Mononuclear cell (primary cell): ENCODE data around the gene NTS. TPM values are rescaled to one million over a fixed set of nuclear protein-coding genes. Genes with fewer than 3 reads are reported as not detected.

ENCODE experiments used
- H3K27me3 ChIP-seq: 2 replicates; pipeline ENCODE4 v1.6.0; 2011; ENCODE audit warnings: low read length, control low read depth; ENCODE audit not compliant: insufficient read depth
- H3K4me1 ChIP-seq: 2 replicates; pipeline ENCODE4 v1.5.1; 2011; ENCODE audit warnings: mild to moderate bottlenecking, low read length, control low read depth; ENCODE audit not compliant: insufficient read depth
- H3K4me3 ChIP-seq: 2 replicates; pipeline ENCODE4 v1.5.1; 2011; ENCODE audit warnings: mild to moderate bottlenecking, low read length, moderate library complexity
- H3K9me3 ChIP-seq: 2 replicates; pipeline ENCODE4 v1.5.1; 2011; ENCODE audit warnings: low read depth, mild to moderate bottlenecking, control low read depth, low read length
- total RNA-seq: library from RNA; depleted of rRNA; stranded (reverse); fragments of >200 nt; gene quantifications from one replicate; pipeline ENCODE4 v1.2.3, GENCODE V29; 2012

Gene NTS
- total RNA-seq, result not detected

DNA sequence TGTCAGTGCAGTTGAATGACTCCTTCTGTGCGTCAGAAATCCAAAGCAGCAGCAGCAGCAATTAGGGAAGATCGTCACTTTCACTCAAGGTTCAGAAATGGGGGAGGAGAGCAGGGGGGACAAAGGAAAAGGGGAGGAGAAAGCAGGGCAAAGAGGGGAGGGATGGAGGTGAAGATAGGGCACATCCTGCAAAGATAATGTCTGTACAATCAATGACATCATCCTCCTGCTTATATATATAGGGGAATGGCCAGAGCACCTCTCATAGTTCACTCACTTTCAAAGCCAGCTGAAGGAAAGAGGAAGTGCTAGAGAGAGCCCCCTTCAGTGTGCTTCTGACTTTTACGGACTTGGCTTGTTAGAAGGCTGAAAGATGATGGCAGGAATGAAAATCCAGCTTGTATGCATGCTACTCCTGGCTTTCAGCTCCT lies at the start of gene NTS:
NTS (plus strand) TSS at position 265 of the 431 bp plus-strand sequence; CDS start at position 374, 109 bp downstream.
- H3K4me1 ChIP-seq, result no peaks in the 10 kb centered on the region
- H3K9me3 ChIP-seq, result no peaks in the 10 kb centered on the region
- no peak within 1 kb of the TSS for H3K4me3 ChIP-seq
- no peaks in the 10 kb centered on the region for H3K27me3 ChIP-seq

DNA sequence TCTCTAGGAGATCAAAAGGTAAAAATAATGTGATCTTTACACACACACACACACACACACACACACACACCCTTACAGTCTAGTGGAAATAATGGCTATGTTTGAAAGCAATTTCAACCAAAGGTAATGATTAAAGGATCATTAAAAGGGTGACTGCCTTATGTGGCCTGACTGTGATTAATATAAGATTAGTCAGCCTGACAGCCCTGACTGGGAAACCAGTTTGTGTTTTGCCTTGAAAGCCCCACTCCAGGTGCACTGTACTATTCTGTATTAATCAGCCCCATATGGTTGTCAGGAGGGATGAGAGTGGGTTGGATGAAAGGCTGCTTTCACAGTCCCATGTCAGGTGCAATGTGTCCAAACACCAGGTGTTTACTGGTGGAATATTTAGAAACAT lies 48.3 kb upstream of the NTS start:
- Histone ChIP-seq H3K27me3 (no peaks in the 10 kb centered on the region), H3K4me1 (no peaks in the 10 kb centered on the region), H3K9me3 (no peaks in the 10 kb centered on the region), H3K4me3 (no peak overlapping the region)

DNA sequence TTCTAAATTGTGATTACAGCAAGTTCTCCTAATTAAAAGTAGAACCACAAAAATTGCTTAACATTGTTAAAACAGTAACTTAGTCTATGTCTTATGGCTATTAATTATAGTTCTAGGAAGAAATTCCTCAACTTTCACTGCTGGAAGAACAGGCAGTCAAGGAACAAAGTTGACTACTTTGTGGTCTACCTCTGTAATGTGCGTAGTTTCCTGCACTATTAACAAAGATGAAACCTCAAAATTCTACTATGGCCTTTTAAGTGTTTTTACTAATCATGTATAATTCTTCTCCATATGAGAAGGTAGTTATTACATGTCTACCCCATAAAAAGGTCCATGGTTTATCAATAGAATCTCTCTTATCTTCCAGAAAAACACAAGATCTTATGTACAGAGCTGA lies 45.5 kb upstream of the NTS start:
- Histone ChIP-seq H3K4me1 (no peaks in the 10 kb centered on the region), H3K27me3 (no peaks in the 10 kb centered on the region), H3K9me3 (no peaks in the 10 kb centered on the region), H3K4me3 (no peak overlapping the region)

DNA sequence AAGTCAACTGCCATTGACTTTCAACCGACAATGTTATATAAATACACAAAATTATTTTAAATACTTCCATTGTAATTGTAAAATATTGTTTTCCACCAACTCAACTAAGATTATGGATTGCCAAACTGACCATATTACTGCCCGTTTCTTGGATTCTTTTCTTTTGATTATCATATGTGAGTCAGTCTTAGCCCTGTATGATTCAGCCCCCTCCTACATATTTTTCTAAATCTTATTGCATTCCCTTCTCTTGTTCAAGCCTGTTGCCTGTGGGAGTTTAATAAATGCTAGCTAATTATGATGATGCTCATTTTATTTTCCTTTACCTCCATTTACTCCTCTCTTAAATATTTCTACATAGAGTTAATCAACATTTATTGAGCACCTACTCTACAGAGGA lies 44.7 kb upstream of the NTS start:
- Histone ChIP-seq H3K27me3 (no peaks in the 10 kb centered on the region), H3K4me3 (no peak overlapping the region), H3K9me3 (no peaks in the 10 kb centered on the region), H3K4me1 (no peaks in the 10 kb centered on the region)

DNA sequence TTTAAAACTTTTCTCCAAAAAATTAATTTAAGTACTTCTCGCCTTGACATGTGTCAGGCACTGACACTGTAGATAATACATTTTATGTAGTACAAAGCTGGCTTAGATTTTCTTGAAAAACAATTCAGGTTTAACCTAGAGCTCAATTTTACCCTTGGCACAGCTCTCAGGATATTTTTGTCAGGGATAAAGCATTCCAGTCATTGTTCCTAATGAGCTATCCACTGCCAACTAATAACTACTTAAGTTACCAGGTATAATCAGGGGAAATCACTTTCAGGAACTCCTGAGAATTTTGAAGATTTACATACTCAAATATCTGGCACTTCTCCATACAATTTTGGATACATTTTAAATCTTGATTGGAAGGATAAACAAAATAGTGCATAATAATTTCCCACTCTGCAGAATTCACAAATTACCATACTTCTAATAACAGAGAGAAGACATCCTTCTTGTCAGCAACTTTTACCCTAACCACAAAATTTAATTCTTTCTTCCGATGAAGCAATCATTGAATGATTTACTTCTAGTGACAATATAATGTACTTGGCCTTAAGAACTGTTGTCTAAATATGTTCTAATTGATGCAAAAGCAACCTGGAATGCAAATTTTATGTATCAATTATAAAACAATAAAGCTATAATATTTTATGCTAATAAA lies 42.6 kb upstream of the NTS start:
- Histone ChIP-seq H3K9me3 (no peaks in the 10 kb centered on the region), H3K27me3 (no peaks in the 10 kb centered on the region), H3K4me3 (no peak overlapping the region), H3K4me1 (no peaks in the 10 kb centered on the region)

DNA sequence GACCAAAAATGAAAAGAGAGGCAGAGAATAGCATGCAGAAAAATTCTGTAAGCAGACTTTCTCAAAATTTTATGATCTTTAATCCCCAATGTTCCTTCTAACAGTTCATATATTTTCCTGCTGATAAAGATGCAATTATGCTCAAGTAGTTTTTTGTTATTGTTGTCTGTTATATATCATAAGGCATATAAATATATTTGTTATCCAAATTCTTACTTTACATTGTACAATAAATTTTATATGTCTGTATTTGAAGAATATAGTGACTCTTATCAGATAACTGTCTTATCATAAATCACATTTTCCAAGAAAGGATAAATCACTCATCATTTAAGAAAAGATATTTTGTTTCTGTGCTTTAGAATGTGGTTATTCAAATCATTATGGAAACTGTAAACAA lies 40.5 kb upstream of the NTS start:
- no peaks in the 10 kb centered on the region for H3K4me1 ChIP-seq
- H3K27me3 ChIP-seq, result no peaks in the 10 kb centered on the region
- no peak overlapping the region for H3K4me3 ChIP-seq
- no peaks in the 10 kb centered on the region for H3K9me3 ChIP-seq

DNA sequence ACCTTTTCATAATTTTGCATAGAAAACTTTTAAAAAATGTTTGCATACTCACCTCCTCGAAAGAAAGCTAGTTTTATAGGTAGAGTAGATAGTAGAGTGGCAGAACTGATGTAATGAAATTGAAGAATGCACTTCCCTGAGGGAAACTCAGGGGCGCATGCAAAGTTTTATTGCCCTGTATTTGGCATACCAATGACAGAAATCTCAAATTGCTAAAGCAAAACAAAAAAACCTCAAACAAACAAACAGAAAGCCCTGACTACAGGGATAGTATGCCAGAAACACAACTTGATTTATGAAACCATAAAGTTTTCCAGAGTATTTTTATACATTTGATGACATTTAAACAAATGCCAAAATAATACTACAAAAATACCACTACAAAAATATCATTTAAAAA lies 39.7 kb upstream of the NTS start:
- Histone ChIP-seq H3K4me3 (no peak overlapping the region), H3K4me1 (no peaks in the 10 kb centered on the region), H3K27me3 (no peaks in the 10 kb centered on the region), H3K9me3 (no peaks in the 10 kb centered on the region)

GRCh38 chr12:85835426-85836196 lies 38.5 kb upstream of the NTS start:
- Histone ChIP-seq H3K27me3 (no peaks in the 10 kb centered on the region), H3K4me1 (no peaks in the 10 kb centered on the region), H3K9me3 (no peaks in the 10 kb centered on the region), H3K4me3 (no peak overlapping the region)

DNA sequence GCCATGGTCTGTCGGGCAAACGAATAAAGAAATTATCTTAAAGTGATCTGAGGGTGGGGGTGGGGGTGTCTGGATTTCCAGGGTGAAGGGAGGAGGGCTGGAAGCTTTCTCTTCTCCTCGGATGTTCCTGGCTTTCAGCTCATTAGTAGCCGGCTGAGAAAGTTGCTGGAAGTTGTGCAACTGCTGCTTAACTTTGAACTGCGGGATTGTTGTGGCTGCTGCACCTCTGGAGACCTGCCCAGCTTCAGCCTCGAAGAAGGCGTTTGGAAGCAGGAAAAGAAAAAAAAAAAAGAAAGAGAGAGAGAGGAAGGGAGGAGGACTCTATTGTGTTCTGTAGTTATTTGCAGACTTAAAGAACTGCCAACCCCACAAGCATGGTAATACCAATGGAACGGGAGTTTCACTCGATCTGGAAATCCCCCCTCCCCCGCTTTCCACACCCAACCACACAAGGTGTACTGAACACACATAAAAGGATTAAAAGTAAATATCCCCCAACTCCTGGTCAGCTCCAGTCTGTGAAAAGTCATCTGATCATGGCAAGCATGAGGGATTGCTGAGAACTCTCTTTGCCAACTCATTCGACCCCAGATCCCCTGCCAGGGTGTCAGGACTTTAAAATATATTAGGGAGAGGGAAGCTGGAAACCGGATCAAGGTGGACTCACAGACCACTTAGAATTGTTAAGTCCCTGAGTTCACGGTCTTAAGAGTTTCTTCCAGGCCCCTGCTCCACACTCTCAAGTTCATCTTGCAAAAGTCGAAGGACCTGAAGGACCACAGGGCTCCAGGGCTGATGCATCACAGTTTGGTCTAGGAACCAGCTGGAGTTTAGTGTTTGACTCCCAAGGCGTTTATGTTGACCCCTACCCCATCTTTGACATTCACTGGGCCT lies 37.7 kb upstream of the NTS start, which contains the start of gene RASSF9:
RASSF9 (minus strand) TSS at position 213 of the 894 bp plus-strand sequence; CDS start at position 5, 208 bp downstream.
- Histone ChIP-seq H3K9me3 (no peaks in the 10 kb centered on the region), H3K4me1 (no peaks in the 10 kb centered on the region)

GRCh38 chr12:85843606-85844310 lies 30.3 kb upstream of the NTS start:
- no peaks in the 10 kb centered on the region for H3K27me3 ChIP-seq
- no peaks in the 10 kb centered on the region for H3K9me3 ChIP-seq
- no peak overlapping the region for H3K4me3 ChIP-seq
- H3K4me1 ChIP-seq, result no peaks in the 10 kb centered on the region

More for the DNA sequence above, 37.7 kb upstream of the NTS start, which contains the start of gene RASSF9:
- Histone ChIP-seq H3K4me3 (no peak within 1 kb of the TSS), H3K27me3 (no peaks in the 10 kb centered on the region)

- no peaks in the 10 kb centered on the region for H3K9me3 ChIP-seq
- H3K4me3 ChIP-seq, result no peak overlapping the region
- H3K27me3 ChIP-seq, result no peaks in the 10 kb centered on the region
- H3K4me1 ChIP-seq, result no peaks in the 10 kb centered on the region
Observed at GRCh38 chr12:85849344-85849743, 24.8 kb upstream of the NTS start.

DNA sequence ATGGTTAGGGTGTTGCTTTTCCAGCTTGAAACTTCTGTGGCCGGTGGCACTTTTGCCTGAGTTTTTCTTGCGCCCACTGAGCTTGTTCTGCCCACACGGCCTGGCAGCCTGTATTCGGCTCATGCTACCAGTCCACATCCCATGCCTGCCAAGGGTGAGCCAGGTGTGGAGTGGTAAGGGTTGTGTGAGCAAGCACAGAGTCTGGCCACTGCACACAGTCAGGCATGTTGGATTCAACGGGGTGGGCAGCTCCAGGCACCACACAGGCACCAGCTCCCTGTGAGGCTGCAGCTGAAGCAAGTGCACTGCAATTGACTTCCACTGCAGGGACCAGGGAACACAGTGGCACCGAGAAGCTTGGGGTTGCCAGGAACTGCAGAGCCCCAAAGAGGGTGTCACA lies 18.8 kb upstream of the NTS start:
- H3K27me3 ChIP-seq, result no peaks in the 10 kb centered on the region
- H3K4me3 ChIP-seq, result no peak overlapping the region
- H3K4me1 ChIP-seq, result no peaks in the 10 kb centered on the region
- no peaks in the 10 kb centered on the region for H3K9me3 ChIP-seq

- H3K9me3 ChIP-seq, result no peaks in the 10 kb centered on the region
- H3K4me1 ChIP-seq, result no peaks in the 10 kb centered on the region
- H3K27me3 ChIP-seq, result no peaks in the 10 kb centered on the region
- no peak overlapping the region for H3K4me3 ChIP-seq
Observed at GRCh38 chr12:85856966-85857365, 17.1 kb upstream of the NTS start.

GRCh38 chr12:85865890-85866289 lies 8.2 kb upstream of the NTS start:
- H3K4me3 ChIP-seq, result no peak overlapping the region
- no peaks in the 10 kb centered on the region for H3K4me1 ChIP-seq
- H3K27me3 ChIP-seq, result no peaks in the 10 kb centered on the region
- H3K9me3 ChIP-seq, result no peaks in the 10 kb centered on the region
